Camera-type eye (tissue), 1 donor: ENCODE results near the gene THOC5. TPM values are rescaled to one million over a fixed set of nuclear protein-coding genes. Genes with fewer than 3 reads are reported as not detected.

Experiments
- total RNA-seq: library from RNA; depleted of rRNA; stranded (reverse); fragments of >200 nt; gene quantifications from one replicate; pipeline ENCODE4 v1.2.3, GENCODE V29; 2014

THOC5 gene
- total RNA-seq = 45.9 TPM

DNA sequence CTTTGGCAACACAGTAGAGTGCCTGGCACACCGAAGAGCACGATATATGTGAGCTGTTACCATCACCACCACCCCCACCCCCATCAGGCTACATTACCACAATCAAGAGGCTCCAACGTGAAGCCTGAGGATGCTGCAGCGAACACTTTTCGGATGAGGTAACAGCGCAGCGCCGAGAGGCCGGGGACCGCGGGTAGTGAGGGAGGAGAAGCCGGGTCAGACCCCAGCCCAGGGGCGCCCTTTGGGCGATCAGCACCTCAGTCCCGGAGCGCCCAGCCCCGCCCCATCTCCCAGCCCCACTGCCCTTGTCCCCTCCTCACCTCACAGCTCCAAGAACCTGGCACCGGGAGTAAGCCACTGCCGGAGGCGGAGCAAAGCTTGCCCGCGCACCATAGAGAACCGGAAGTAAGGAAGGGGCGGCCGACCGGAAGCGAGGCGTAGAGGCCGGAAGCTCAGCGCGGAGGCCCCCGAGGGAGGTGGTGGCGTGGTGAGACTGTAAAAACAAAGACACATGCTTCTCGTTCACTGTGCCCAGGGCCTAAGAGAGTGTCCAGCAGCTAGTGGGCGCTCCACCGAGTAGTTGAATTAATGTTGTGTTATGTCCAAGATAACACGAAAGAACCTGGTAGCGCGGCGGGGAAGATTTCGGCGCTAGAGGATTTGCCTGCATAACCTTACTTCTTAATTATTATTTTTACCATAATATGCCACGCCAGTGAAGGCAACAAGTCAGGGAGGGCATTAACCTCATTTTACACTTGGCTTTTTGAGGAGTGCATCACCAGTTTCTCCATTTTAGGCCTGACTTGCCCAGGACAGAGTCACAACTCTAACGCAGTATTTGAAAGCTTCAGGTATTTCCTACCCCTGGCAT is at the start of gene THOC5:
THOC5 (minus strand) TSS at position 407 of the 874 bp plus-strand sequence. CDS start 4,610 bp downstream, outside the sequence.

GRCh38 chr22:29479417-29480261 is 73.9 kb downstream of the THOC5 start, which contains the start of gene NEFH:
TSS of gene NEFH (plus strand) at chr22:29480218. CDS start at chr22:29480263, 45 bp downstream.

Other genes with a start within 250 kb of the THOC5 start
- gene GAS2L1, start 247.1 kb downstream of the THOC5 start, total RNA-seq = 9.0 TPM
- gene RASL10A, start 238.1 kb downstream of the THOC5 start, total RNA-seq = 2.9 TPM
- 50.9 TPM for gene AP1B1, start 165.2 kb downstream of the THOC5 start, total RNA-seq
- not detected for gene RFPL1, start 115.2 kb downstream of the THOC5 start, total RNA-seq
- 1.8 TPM for gene NEFH, start 73.5 kb downstream of the THOC5 start, total RNA-seq
- 56.5 TPM for gene NIPSNAP1, start 27.4 kb upstream of the THOC5 start, total RNA-seq
- 40.9 TPM for gene NF2, start 49.9 kb upstream of the THOC5 start, total RNA-seq
- gene CABP7, start 166.2 kb upstream of the THOC5 start, total RNA-seq = 2.3 TPM
- 20.5 TPM for gene ZMAT5, start 213.2 kb upstream of the THOC5 start, total RNA-seq
- gene UQCR10, start 213.6 kb upstream of the THOC5 start, total RNA-seq = 36.1 TPM